ENCODE results near the gene SATB1. TPM values are rescaled to one million over a fixed set of nuclear protein-coding genes. Genes with fewer than 3 reads are reported as not detected.
"Not testable (repeated sequence)": the region's sequence is repeated elsewhere in the genome, so short reads cannot be mapped to it uniquely, and the experiment has no call there.

Gene SATB1
- total RNA-seq, 1 experiment from 2014 or later, result 15.4 TPM

GRCh38 chr3:18351823-18352744 lies 73.1 kb downstream of the SATB1 start:
- DNase-seq (ENCODE audit: low read depth), result no peak

GRCh38 chr3:18351069-18351628 lies 74.0 kb downstream of the SATB1 start:
- DNase-seq (ENCODE audit: low read depth), result no peak

- no peak for DNase-seq (ENCODE audit: low read depth)
These were observed 75.8 kb downstream of the SATB1 start for GRCh38 chr3:18349197-18349798.

GRCh38 chr3:18346097-18346496 lies 79.0 kb downstream of the SATB1 start:
- no peak for DNase-seq (ENCODE audit: low read depth)

- DNase-seq (ENCODE audit: low read depth), result no peak
These were observed 80.1 kb downstream of the SATB1 start for GRCh38 chr3:18345015-18345367.

- DNase-seq (ENCODE audit: low read depth), result no peak
These were observed 80.7 kb downstream of the SATB1 start for GRCh38 chr3:18344306-18345014.

GRCh38 chr3:18343809-18344208 lies 81.3 kb downstream of the SATB1 start:
- DNase-seq (ENCODE audit: low read depth), result no peak

- no peak for DNase-seq (ENCODE audit: low read depth)
These were observed 86.2 kb downstream of the SATB1 start for GRCh38 chr3:18338827-18339514.

- no peak for DNase-seq (ENCODE audit: low read depth)
These were observed 87.9 kb downstream of the SATB1 start for GRCh38 chr3:18337231-18337630.

GRCh38 chr3:18334837-18335601 lies 90.1 kb downstream of the SATB1 start:
- no peak for DNase-seq (ENCODE audit: low read depth)

- DNase-seq (ENCODE audit: low read depth), result not testable (repeated sequence)
These were observed 94.2 kb downstream of the SATB1 start for GRCh38 chr3:18330772-18331441.

GRCh38 chr3:18308096-18308650 lies 117.0 kb downstream of the SATB1 start:
- no peak for DNase-seq (ENCODE audit: low read depth)

- DNase-seq (ENCODE audit: low read depth), result no peak
These were observed 117.6 kb downstream of the SATB1 start for GRCh38 chr3:18307529-18307928.

GRCh38 chr3:18302517-18302916 lies 122.6 kb downstream of the SATB1 start:
- peak; percentile 63 for DNase-seq (ENCODE audit: low read depth)

GRCh38 chr3:18301781-18302180 lies 123.4 kb downstream of the SATB1 start:
- DNase-seq (ENCODE audit: low read depth), result peak; percentile 6

GRCh38 chr3:18300916-18301315 lies 124.2 kb downstream of the SATB1 start:
- DNase-seq (ENCODE audit: low read depth), result no peak

GRCh38 chr3:18297126-18297525 lies 128.0 kb downstream of the SATB1 start:
- no peak for DNase-seq (ENCODE audit: low read depth)
